ENCODE measurements around the gene FXYD5.

Gene FXYD5

DNA sequence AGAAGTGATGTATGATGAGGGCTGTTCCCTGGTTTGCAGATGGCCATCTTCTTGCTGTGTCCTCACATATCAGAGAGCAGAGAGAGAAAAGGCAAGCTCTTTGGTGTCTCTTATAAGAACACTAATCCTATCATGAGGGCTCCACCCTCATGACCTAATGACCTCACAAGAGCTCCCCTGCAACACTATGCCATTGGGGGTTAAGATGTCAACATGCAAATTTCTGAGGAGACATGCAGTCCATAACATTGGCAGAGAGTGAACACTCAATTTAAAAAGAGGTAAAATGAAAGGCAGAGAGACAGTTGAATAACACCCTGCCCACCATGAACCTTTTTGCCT lies 63.1 kb downstream of the FXYD5 start:
- no peak for DNase-seq

DNA sequence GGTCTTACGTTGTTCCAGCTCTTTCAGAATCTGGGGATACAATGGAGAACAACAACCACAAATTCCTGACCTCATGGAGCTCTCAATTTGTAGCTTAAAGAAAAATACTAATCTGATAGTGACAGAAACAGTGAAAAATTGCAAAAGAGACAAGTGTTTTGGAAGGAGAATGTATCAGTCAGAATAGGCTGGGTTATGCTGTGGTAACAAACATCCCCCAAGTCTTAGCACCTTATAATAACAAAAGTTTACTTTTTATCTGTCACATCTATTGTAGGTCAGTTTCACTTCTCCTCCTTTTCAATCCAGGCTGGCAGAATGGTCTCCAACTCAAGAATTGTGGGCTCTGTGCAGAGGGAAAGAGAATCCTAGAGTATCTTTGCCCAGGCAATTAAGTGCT lies 64.5 kb downstream of the FXYD5 start:
- DNase-seq, result no peak
